Measurements from ENCODE around the gene TNFRSF25. TPM values are rescaled to one million over a fixed set of nuclear protein-coding genes. Genes with fewer than 3 reads are reported as not detected.
"Not testable (repeated sequence)": the region's sequence is repeated elsewhere in the genome, so short reads cannot be mapped to it uniquely, and the experiment has no call there.

Gene TNFRSF25
- total and polyA plus RNA-seq, 9 of the 15 experiments (the other 6 are each of a cell fraction or from before 2014, with no cell fraction given) = 0.24 to 0.49 TPM; not detected in 7

DNA sequence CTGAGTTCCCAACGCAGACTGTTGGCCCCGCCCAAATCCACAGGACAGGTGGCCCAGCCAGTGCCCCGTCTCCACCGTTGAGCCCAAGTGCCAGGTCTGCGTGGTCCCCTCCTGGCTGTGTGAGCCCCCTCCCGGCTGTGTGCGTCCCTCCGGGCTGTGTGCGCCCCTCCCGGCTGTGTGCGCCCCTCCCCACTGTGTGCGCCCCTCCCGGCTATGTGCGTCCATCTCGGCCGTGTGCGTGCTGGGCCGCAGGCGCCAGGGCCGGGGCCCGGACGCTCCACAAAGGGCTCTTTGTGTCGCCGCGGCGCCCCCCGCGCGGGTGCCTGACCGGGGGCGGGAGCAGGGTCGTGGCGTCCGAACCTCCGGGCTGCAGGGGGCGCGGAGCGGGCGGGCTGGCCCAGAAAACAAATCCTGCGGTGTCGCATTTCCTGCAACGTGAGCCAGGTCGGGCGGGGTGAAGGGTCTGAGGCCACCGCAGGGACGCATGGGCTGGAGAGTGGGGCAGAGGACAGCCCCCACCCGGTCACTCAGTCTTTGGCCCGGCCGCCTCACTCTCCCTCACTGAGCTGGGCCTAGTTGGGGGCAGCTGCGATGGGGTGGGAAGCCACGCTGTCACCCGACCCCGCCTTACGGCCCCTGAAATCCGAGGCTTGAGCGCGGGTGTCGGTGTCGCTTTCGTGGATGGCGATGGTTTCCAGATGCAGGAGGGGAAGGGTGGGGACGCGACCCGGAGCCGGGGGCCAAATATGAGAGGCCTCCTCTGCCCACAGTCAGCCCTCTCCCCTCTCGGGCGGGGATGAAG, 18.8 kb downstream of the TNFRSF25 start (continued):
- no peak for TF ChIP-seq HNRNPL (IDR thresholded peaks at IDR 0.05; ENCODE audit: low read depth, low read length)

DNA sequence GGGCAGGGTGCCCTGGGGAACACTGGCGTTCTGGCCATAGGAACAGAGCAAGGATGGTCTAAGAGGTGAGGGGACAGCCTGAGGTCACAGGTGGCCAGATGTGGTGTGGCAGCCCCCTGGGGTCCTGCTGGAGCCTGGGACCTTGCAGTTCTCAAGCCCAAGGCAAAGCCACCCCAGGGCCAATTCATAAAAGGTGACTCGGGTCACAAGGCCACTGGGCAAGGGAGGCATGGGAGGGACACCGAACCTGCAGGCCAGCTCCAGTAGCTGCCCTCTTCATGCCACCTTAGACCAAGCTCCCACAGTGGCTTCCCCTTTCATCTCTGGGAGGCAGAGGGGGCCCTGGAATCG, 19.3 kb downstream of the TNFRSF25 start:
- no peak overlapping the region for H2AFZ ChIP-seq (ENCODE audit: low read depth, low read length)
- H3K36me3 ChIP-seq (ENCODE audit: control insufficient read depth, insufficient read depth, low read length) = no peaks in the 10 kb centered on the region; the same call in 2 of the 3 replicates
- 27% methylated on average over 4 of the region's 4 CpGs for WGBS (ENCODE audit: insufficient coverage, low coverage, missing lambda C conversion rate)
- H3K79me2 ChIP-seq (ENCODE audit: control insufficient read depth, insufficient read depth, low read length) = no peaks in the 10 kb centered on the region
- H3K4me2 ChIP-seq (ENCODE audit: insufficient read depth, low read length) = no peak overlapping the region
- TF ChIP-seq FOXP1 (CRISPR knock-in tag; IDR thresholded peaks at IDR 0.05) = 0 out of 2 replicates have a peak, but pooled peaks have one; percentile 34
- TF ChIP-seq CSDE1 (IDR thresholded peaks at IDR 0.05) = no peak
- FAIRE-seq (no peak), DNase-seq (ENCODE audit: extremely low read depth in 1 of 4, low spot score in 3 of 4) (no peak), ATAC-seq (no peak)
- H3K4me1 ChIP-seq (replicated peaks in 1 of 2; ENCODE audit: control insufficient read depth in 2 of 2, insufficient read depth in 2 of 2, low read length in 2 of 2) = peaks cover 0 to 55% of the 10 kb centered on the region in 2 experiments; a peak in 2 of 5 replicates
- peak overlapping the region in 1 of 2 experiments; percentile 45; a peak in 1 of 4 replicates for H3K9ac ChIP-seq (ENCODE audit: insufficient read depth in 1 of 2, low read depth in 2 of 2, low read length in 2 of 2)
- H3K27me3 ChIP-seq (ENCODE audit: control insufficient read depth in 2 of 2, insufficient read depth in 2 of 2, low read length in 2 of 2) = peaks cover 54 to 81% of the 10 kb centered on the region in 2 experiments; a peak in 4 of 5 replicates
- in situ Hi-C loops (cut with MboI) (no loop called here), intact Hi-C loops (cut with micrococcal nuclease) (no loop called here)
- POLR2A ChIA-PET = interaction anchor here (1.4 kb wide), 1 partner anchor 11 kb away, joined by 4 read pairs; no protein-coding TSS in a partner anchor
- CTCF ChIA-PET (ENCODE audit: low intra/inter-chr PET ratio) = no interaction called here
- H3K27ac ChIP-seq (ENCODE audit: extremely low read depth, low read depth, low read length) = no peak overlapping the region
- H3K9me1 ChIP-seq (ENCODE audit: control insufficient read depth, insufficient read depth, low read length) = peaks cover 5% of the 10 kb centered on the region
- no TSS peak for BruUV-seq (replicated peaks)
- H4K20me1 ChIP-seq (replicated peaks; ENCODE audit: control insufficient read depth, insufficient read depth, low read length) = peaks cover 27% of the 10 kb centered on the region
- H3K9me3 ChIP-seq (replicated peaks; ENCODE audit: control insufficient read depth, insufficient read depth, low read depth, low read length) = no peaks in the 10 kb centered on the region
- H3K4me3 ChIP-seq = no peak overlapping the region

DNA sequence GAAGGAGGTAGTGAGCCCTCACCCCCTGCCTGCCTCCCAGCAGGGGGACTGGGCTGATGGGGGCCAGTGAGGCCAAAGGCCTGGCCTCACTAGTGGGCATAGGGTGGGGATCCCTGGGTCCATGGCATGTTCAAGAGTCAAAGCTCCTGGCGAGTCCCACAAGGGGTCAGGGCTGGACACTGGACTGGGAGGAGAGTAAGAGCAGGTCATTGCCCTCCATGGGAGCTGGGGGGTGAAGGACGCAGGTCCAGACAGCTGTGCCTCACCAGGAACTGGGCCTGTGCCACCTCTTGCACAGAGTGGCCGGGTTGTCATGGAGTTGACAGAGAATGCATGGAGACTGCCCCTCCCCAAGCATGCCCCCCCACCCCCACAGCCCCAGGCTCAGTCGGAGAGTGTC, 20.0 kb downstream of the TNFRSF25 start:
- FAIRE-seq; H3K79me2 ChIP-seq (ENCODE audit: control insufficient read depth, insufficient read depth, low read length); in situ Hi-C loops (cut with MboI); BruUV-seq (replicated peaks); DNase-seq (ENCODE audit: extremely low read depth in 1 of 4, low spot score in 3 of 4); H3K9me3 ChIP-seq (replicated peaks; ENCODE audit: control insufficient read depth, insufficient read depth, low read depth, low read length); H3K4me3 ChIP-seq; H3K9me1 ChIP-seq (ENCODE audit: control insufficient read depth, insufficient read depth, low read length); intact Hi-C loops (cut with micrococcal nuclease); CTCF ChIA-PET (ENCODE audit: low intra/inter-chr PET ratio); H3K9ac ChIP-seq (ENCODE audit: insufficient read depth in 1 of 2, low read depth in 2 of 2, low read length in 2 of 2); ATAC-seq; H3K36me3 ChIP-seq (ENCODE audit: control insufficient read depth, insufficient read depth, low read length); H2AFZ ChIP-seq (ENCODE audit: low read depth, low read length); H3K27ac ChIP-seq (ENCODE audit: extremely low read depth, low read depth, low read length); H3K4me2 ChIP-seq (ENCODE audit: insufficient read depth, low read length): not testable (repeated sequence)
- Histone ChIP-seq H3K4me1 (replicated peaks in 1 of 2; ENCODE audit: control insufficient read depth in 2 of 2, insufficient read depth in 2 of 2, low read length in 2 of 2) (peaks cover 0 to 50% of the 10 kb centered on the region in 2 experiments; a peak in 2 of 5 replicates), H4K20me1 (replicated peaks; ENCODE audit: control insufficient read depth, insufficient read depth, low read length) (peaks cover 30% of the 10 kb centered on the region), H3K27me3 (ENCODE audit: control insufficient read depth in 2 of 2, insufficient read depth in 2 of 2, low read length in 2 of 2) (peaks cover 48 to 81% of the 10 kb centered on the region in 2 experiments; a peak in 4 of 5 replicates)
- POLR2A ChIA-PET = interaction anchor here (0.7 to 1.4 kb wide), 2 partner anchors 11 to 439 kb away, joined by 3 to 4 read pairs; no protein-coding TSS in a partner anchor
- 5% methylated on average over 3 of the region's 4 CpGs for WGBS (ENCODE audit: insufficient coverage, low coverage, missing lambda C conversion rate)
